MCF 10A (cell line): Measurements from ENCODE around the gene ARL6IP5. TPM values are rescaled to one million over a fixed set of nuclear protein-coding genes. Genes with fewer than 3 reads are reported as not detected.

Source experiments
- Bru-seq: library from RNA; stranded (reverse); fragments of 400-500 nt; gene quantifications from one replicate; lab custom pipeline; 2021; lab: Mats Ljungman, UMichigan
- BruChase-seq, 2 experiments: library from RNA; stranded (reverse); fragments of 400-500 nt; gene quantifications; one replicate each; lab custom pipeline; 2021; lab: Mats Ljungman, UMichigan
- BruUV-seq: library from RNA; stranded (reverse); fragments of 400-500 nt; replicated peaks from 2 replicates; lab custom pipeline; 2021; lab: Mats Ljungman, UMichigan
- CTCF ChIA-PET: fragments of 300-600 bp; sonication (Branson Sonifier 250); formaldehyde crosslinking; extraction: SDS; loops from one replicate; lab custom pipeline; 2021; ENCODE audit warnings: antibody characterized with exemption, inconsistent platforms; lab: Yijun Ruan, JAX
- POLR2A ChIA-PET: fragments of 300-600, 350-650 bp; sonication (Branson Sonifier 250); formaldehyde crosslinking; extraction: SDS; loops from one replicate; lab custom pipeline; 2020; ENCODE audit warnings: antibody characterized with exemption, inconsistent platforms; lab: Yijun Ruan, JAX
- DNase-seq: peaks from one replicate; pipeline ENCODE4 v3.0.0-alpha.2; 2018; ENCODE audit not compliant: unreplicated experiment
- H3K27ac Mint-ChIP-seq: one replicate; pipeline ENCODE4 v1.8.0; 2022; ENCODE audit warnings: mild to moderate bottlenecking, low read depth, mixed read lengths; ENCODE audit not compliant: unreplicated experiment
- H3K27me3 Mint-ChIP-seq: one replicate; pipeline ENCODE4 v1.8.0; 2022; ENCODE audit warnings: mixed read lengths; ENCODE audit not compliant: insufficient read depth, unreplicated experiment
- H3K36me3 Mint-ChIP-seq: one replicate; pipeline ENCODE4 v1.8.0; 2022; ENCODE audit warnings: mild to moderate bottlenecking, moderate library complexity, mixed read lengths; ENCODE audit not compliant: insufficient read depth, unreplicated experiment
- H3K4me1 Mint-ChIP-seq: one replicate; pipeline ENCODE4 v1.8.0; 2022; ENCODE audit warnings: mixed read lengths; ENCODE audit not compliant: insufficient read depth, unreplicated experiment
- H3K4me3 Mint-ChIP-seq: one replicate; pipeline ENCODE4 v1.8.0; 2022; ENCODE audit warnings: mild to moderate bottlenecking, moderate library complexity, mixed read lengths; ENCODE audit not compliant: unreplicated experiment
- H3K9me3 Mint-ChIP-seq: one replicate; pipeline ENCODE4 v1.8.0; 2022; ENCODE audit warnings: mixed read lengths; ENCODE audit not compliant: unreplicated experiment
- CTCF ChIP-seq: fragments of 200-600 bp; IDR thresholded peaks from one replicate; pipeline ENCODE4 v1.8.0; 2022; ENCODE audit warnings: antibody characterized with exemption, mild to moderate bottlenecking; ENCODE audit not compliant: unreplicated experiment
- intact Hi-C: fragments of 100-400 bp; cut with micrococcal nuclease; formaldehyde crosslinking; loops from 2 replicates; pipeline ENCODE4 v1.14.1; 2022
- long read RNA-seq: library from polyadenylated mRNA; stranded (forward); transcript quantifications from one replicate; pipeline ENCODE4 v2.0.0, GENCODE V29; 2022
- total RNA-seq: library from RNA; stranded (reverse); gene quantifications from 2 replicates; pipeline ENCODE4 v1.2.3, GENCODE V29; 2022

The ARL6IP5 gene
- total RNA-seq = 50.0 and 81.6 TPM in 2 replicates
- percentile 87 among the genes with signal in this experiment for Bru-seq, nascent RNA
- BruChase-seq, experiment 1, labeled RNA remaining after a 6-hour chase = percentile 96 among the genes with signal in this experiment
- percentile 91 among the genes with signal in this experiment for BruChase-seq, experiment 2, labeled RNA remaining after a 2-hour chase
- long read RNA-seq, transcript ARL6IP5-201 (3 exons, 2,101 nt) = major isoform, 330 of 344 reads
- long read RNA-seq, partial matches to known transcripts = 0 of 344 reads
- long read RNA-seq, other reads (novel, unspliced or antisense) = 14 of 344 reads

- Mint-ChIP-seq H3K27me3 (no peaks in the 10 kb centered on the region), H3K27ac (peak within 1 kb of the TSS; percentile 85), H3K9me3 (no peaks in the 10 kb centered on the region), H3K4me1 (peaks cover 39% of the 10 kb centered on the region), H3K36me3 (peaks cover 17% of the 10 kb centered on the region), H3K4me3 (peak within 1 kb of the TSS; percentile 81)
- ChIA-PET CTCF (interaction anchor here (0.5 to 1.2 kb wide), 5 partner anchors 13 to 83 kb away, joined by 3 to 4 read pairs (median 3); no protein-coding TSS in a partner anchor), POLR2A (interaction anchor here (0.6 to 18.0 kb wide), 22 partner anchors 10 to 580 kb away, joined by 3 to 371 read pairs (median 5); partner anchors contain the start of genes EOGT and TMF1)
- no TSS peak for BruUV-seq
- TF ChIP-seq CTCF = no peak
- DNase-seq = peak; percentile 92
- intact Hi-C loops = loop anchor here (1.0 to 5.0 kb wide), 4 partner anchors 32 to 118 kb away; partner anchors contain the start of genes EOGT, LMOD3 and TMF1
Measured at GRCh38 chr3:69084326-69085167, at the start of gene ARL6IP5. ARL6IP5 (plus strand) TSS chr3:69084937; CDS start chr3:69085048, 111 bp downstream.

- no peak for DNase-seq
- H3K27me3 Mint-ChIP-seq = no peaks in the 10 kb centered on the region
- ChIA-PET CTCF (interaction anchor here (0.7 to 1.9 kb wide), 5 partner anchors 12 to 793 kb away, joined by 3 to 5 read pairs (median 4); partner anchors contain the start of gene EOGT), POLR2A (interaction anchor here (0.6 to 2.4 kb wide), 8 partner anchors 9 to 1831 kb away, joined by 3 to 10 read pairs (median 4); partner anchors contain the start of gene EOGT)
- no TSS peak for BruUV-seq
- H3K4me3 Mint-ChIP-seq = no peak overlapping the region
- H3K4me1 Mint-ChIP-seq = peaks cover 14% of the 10 kb centered on the region
- H3K27ac Mint-ChIP-seq = no peak overlapping the region
- no peaks in the 10 kb centered on the region for H3K9me3 Mint-ChIP-seq
- TF ChIP-seq CTCF = no peak
- peaks cover 84% of the 10 kb centered on the region for H3K36me3 Mint-ChIP-seq
- intact Hi-C loops = no loop called here
Measured at GRCh38 chr3:69044608-69045007, 40.1 kb upstream of the ARL6IP5 start.

GRCh38 chr3:69048990-69049389, 35.7 kb upstream of the ARL6IP5 start:
- TF ChIP-seq CTCF = no peak
- no peak for DNase-seq
- Mint-ChIP-seq H3K27me3 (no peaks in the 10 kb centered on the region), H3K9me3 (no peaks in the 10 kb centered on the region), H3K27ac (no peak overlapping the region), H3K4me3 (peak overlapping the region; percentile 86), H3K36me3 (peaks cover 59% of the 10 kb centered on the region), H3K4me1 (peaks cover 25% of the 10 kb centered on the region)
- BruUV-seq = no TSS peak
- intact Hi-C loops = no loop called here
- ChIA-PET CTCF (interaction anchor here (0.6 kb wide), 1 partner anchor 62 kb away, joined by 3 read pairs; no protein-coding TSS in a partner anchor), POLR2A (interaction anchor here (1.1 to 8.0 kb wide), 3 partner anchors 13 to 35 kb away, joined by 3 to 371 read pairs (median 61); partner anchors contain the start of genes ARL6IP5, EOGT and UBA3)
